Keratinocyte (primary cell): ENCODE data around the gene CTNNBL1. TPM values are rescaled to one million over a fixed set of nuclear protein-coding genes. Genes with fewer than 3 reads are reported as not detected.

Source experiments
- DNase-seq: peaks from one replicate; pipeline ENCODE4 v3.0.0-alpha.2; 2011; ENCODE audit warnings: low read depth, missing footprints, low spot score
- FAIRE-seq: peaks from 2 replicates; lab custom pipeline; 2011; peaks lifted over from hg19 to GRCh38; lab: Jason Lieb, UNC
- H2AFZ ChIP-seq: 2 replicates; pipeline ENCODE4 v1.6.0; 2012; ENCODE audit warnings: low read length, control low read depth, inconsistent platforms; ENCODE audit not compliant: control insufficient read depth
- H3K27ac ChIP-seq: 2 replicates; pipeline ENCODE4 v1.5.1; 2011; ENCODE audit warnings: low read length; ENCODE audit not compliant: control insufficient read depth, insufficient read depth
- H3K27me3 ChIP-seq: 3 replicates; pipeline ENCODE4 v1.6.0; 2011; ENCODE audit warnings: low read length; ENCODE audit not compliant: control insufficient read depth, insufficient read depth; ENCODE audit errors: extremely low read depth
- H3K36me3 ChIP-seq, 2 experiments: 2 replicates in 1 of 2; 3 replicates in 1 of 2; pipeline ENCODE4 v1.5.1; 2011; ENCODE audit warnings: low read length in 2 of 2, mild to moderate bottlenecking in 1 of 2; ENCODE audit not compliant: control insufficient read depth in 2 of 2, insufficient read depth in 2 of 2; ENCODE audit errors: extremely low read depth in 1 of 2
- H3K4me1 ChIP-seq: 3 replicates; pipeline ENCODE4 v1.5.1; 2011; ENCODE audit warnings: low read length; ENCODE audit not compliant: control insufficient read depth, insufficient read depth; ENCODE audit errors: extremely low read depth
- H3K4me2 ChIP-seq: 3 replicates; pipeline ENCODE4 v1.6.0; 2011; ENCODE audit warnings: low read depth, low read length; ENCODE audit not compliant: control insufficient read depth, insufficient read depth; ENCODE audit errors: extremely low read depth
- H3K4me3 ChIP-seq, 3 experiments: fragments of 200-600 bp in 1 of 3; sonication (generic) in 1 of 3; 2 replicates in 2 of 3; 3 replicates in 1 of 3; pipeline ENCODE4 v1.5.1; 2011 to 2016; ENCODE audit warnings: low read length in 3 of 3, mild to moderate bottlenecking in 3 of 3, control low read depth in 2 of 3, inconsistent platforms in 1 of 3, low read depth in 1 of 3, mixed read lengths in 1 of 3, mixed run types in 1 of 3, moderate library complexity in 1 of 3; ENCODE audit not compliant: control insufficient read depth in 2 of 3, insufficient read depth in 2 of 3; ENCODE audit errors: extremely low read depth in 1 of 3
- H3K79me2 ChIP-seq: 2 replicates; pipeline ENCODE4 v1.6.0; 2012; ENCODE audit warnings: low read length; ENCODE audit not compliant: control insufficient read depth, insufficient read depth
- H3K9ac ChIP-seq: 3 replicates; pipeline ENCODE4 v1.6.0; 2011; ENCODE audit warnings: low read length; ENCODE audit not compliant: control insufficient read depth, insufficient read depth; ENCODE audit errors: extremely low read depth
- H3K9me1 ChIP-seq: 3 replicates; pipeline ENCODE4 v1.6.0; 2011; ENCODE audit warnings: low read length; ENCODE audit not compliant: control insufficient read depth, insufficient read depth; ENCODE audit errors: extremely low read depth
- H3K9me3 ChIP-seq: 2 replicates; pipeline ENCODE4 v1.5.1; 2012; ENCODE audit warnings: low read depth, low read length; ENCODE audit not compliant: control insufficient read depth
- H4K20me1 ChIP-seq: 3 replicates; pipeline ENCODE4 v1.6.0; 2011; ENCODE audit warnings: low read length; ENCODE audit not compliant: control insufficient read depth, insufficient read depth; ENCODE audit errors: extremely low read depth
- CTCF ChIP-seq, 3 experiments: IDR thresholded peaks in 1 of 3; conservative IDR thresholded peaks in 1 of 3; optimal IDR thresholded peaks in 1 of 3; 2 replicates in 2 of 3; 3 replicates in 1 of 3; pipeline versions ENCODE3 to v1.5.1; 2011; ENCODE audit warnings: low read length in 3 of 3, mild to moderate bottlenecking in 3 of 3, moderate library complexity in 2 of 3, control low read depth in 1 of 3, inconsistent platforms in 1 of 3; ENCODE audit not compliant: insufficient read depth in 2 of 3; ENCODE audit errors: extremely low read depth in 1 of 3
- EZH2 ChIP-seq: IDR thresholded peaks from one replicate; pipeline ENCODE4 v1.6.1; 2012; ENCODE audit warnings: inconsistent platforms, mild to moderate bottlenecking, low read length, moderate library complexity
- dilution Hi-C: fragments of 300-500 bp; cut with MboI; formaldehyde crosslinking; loops from one replicate; pipeline ENCODE4 v1.7.0; 2020; ENCODE audit warnings: low sequenced_read_pairs; ENCODE audit not compliant: extremely low pct_ligation_motif_present
- polyA plus RNA-seq, 5 experiments: library from polyadenylated mRNA; depleted of rRNA in 3 of 5; stranded (reverse) in 3 of 5; stranded (forward) in 1 of 5; unstranded in 1 of 5; fragments of >200 nt; gene quantifications; 1 replicate in 1 of 5; 2 replicates in 3 of 5; 3 replicates in 1 of 5; pipeline versions ENCODE4 v1.2.1 to v1.2.3, GENCODE V29; 2011 to 2012; ENCODE audit warnings: missing spikeins in 2 of 5, low read depth in 1 of 5, low replicate concordance in 1 of 5

Gene CTNNBL1
- polyA plus RNA-seq, 1 donor (not counting 4 experiments of a cell fraction or from before 2014, with no cell fraction given), result 37.0 TPM

GRCh38 chr20:37870294-37870693, 176.5 kb downstream of the CTNNBL1 start:
- FAIRE-seq (no peak), DNase-seq (no peak)
- H3K36me3 ChIP-seq, result peaks cover 0 to 14% of the 10 kb centered on the region in 2 experiments
- H3K27ac ChIP-seq, result no peak overlapping the region
- H3K27me3 ChIP-seq, result no peaks in the 10 kb centered on the region
- no peaks in the 10 kb centered on the region for H3K9me3 ChIP-seq
- no peak overlapping the region for H3K9ac ChIP-seq
- no peaks in the 10 kb centered on the region for H4K20me1 ChIP-seq
- H3K4me1 ChIP-seq, result no peaks in the 10 kb centered on the region
- H3K9me1 ChIP-seq, result no peaks in the 10 kb centered on the region
- no peak overlapping the region for H2AFZ ChIP-seq
- no peaks in the 10 kb centered on the region for H3K79me2 ChIP-seq
- no peak for TF ChIP-seq EZH2
- TF ChIP-seq CTCF (optimal IDR thresholded peaks at IDR 0.05 in 1 of 3, IDR thresholded peaks at IDR 0.05 in 1 of 3, conservative IDR thresholded peaks at IDR 0.05 in 1 of 3; ENCODE audit: extremely low read depth in 1 of 3, insufficient read depth in 2 of 3, low read length in 3 of 3), result no peak
- no peak overlapping the region for H3K4me3 ChIP-seq
- dilution Hi-C loops, result no loop called here
- H3K4me2 ChIP-seq, result no peak overlapping the region

- Histone ChIP-seq H3K79me2 (no peaks in the 10 kb centered on the region), H3K27me3 (no peaks in the 10 kb centered on the region), H3K9ac (no peak overlapping the region), H3K9me3 (no peaks in the 10 kb centered on the region), H3K9me1 (no peaks in the 10 kb centered on the region), H4K20me1 (no peaks in the 10 kb centered on the region), H3K4me1 (no peaks in the 10 kb centered on the region), H2AFZ (no peak overlapping the region), H3K4me3 (no peak overlapping the region), H3K36me3 (peaks cover 0 to 14% of the 10 kb centered on the region in 2 experiments), H3K4me2 (no peak overlapping the region), H3K27ac (no peak overlapping the region)
- no peak for FAIRE-seq
- DNase-seq, result no peak
- TF ChIP-seq EZH2, result no peak
- no peak for TF ChIP-seq CTCF (optimal IDR thresholded peaks at IDR 0.05 in 1 of 3, IDR thresholded peaks at IDR 0.05 in 1 of 3, conservative IDR thresholded peaks at IDR 0.05 in 1 of 3; ENCODE audit: extremely low read depth in 1 of 3, insufficient read depth in 2 of 3, low read length in 3 of 3)
- dilution Hi-C loops, result no loop called here
Observed at GRCh38 chr20:37871751-37872150, 177.9 kb downstream of the CTNNBL1 start.
